ENCODE results near the gene DEPDC4. TPM values are rescaled to one million over a fixed set of nuclear protein-coding genes. Genes with fewer than 3 reads are reported as not detected.

DEPDC4 gene
- total RNA-seq, 1 experiment from 2014 or later: 4.9 TPM

- H3K36me3 ChIP-seq (ENCODE audit: control insufficient read depth, insufficient read depth, low read length): peaks cover 7% of the 10 kb centered on the region; the same call in 1 of the 2 replicates
- Mint-ChIP-seq H3K4me1 (ENCODE audit: low read depth, unreplicated experiment) (peaks cover 17% of the 10 kb centered on the region), H3K9me3 (ENCODE audit: unreplicated experiment) (no peaks in the 10 kb centered on the region), H3K4me3 (ENCODE audit: unreplicated experiment) (no peak overlapping the region), H3K27ac (ENCODE audit: unreplicated experiment) (no peak overlapping the region), H3K36me3 (ENCODE audit: insufficient read depth, unreplicated experiment) (peaks cover 7% of the 10 kb centered on the region), H3K27me3 (ENCODE audit: insufficient read depth, unreplicated experiment) (no peaks in the 10 kb centered on the region)
- intact Hi-C loops (cut with micrococcal nuclease; ENCODE audit: unreplicated experiment): no loop called here
- POLR2A ChIA-PET: interaction anchor here (0.5 kb wide), 1 partner anchor 1215 kb away, joined by 4 read pairs; no protein-coding TSS in a partner anchor
- BruUV-seq (replicated peaks): no TSS peak
- CTCF ChIA-PET: no interaction called here
- no peak for DNase-seq
- no peaks in the 10 kb centered on the region for H3K9me3 ChIP-seq
- no peak for TF ChIP-seq CTCF (IDR thresholded peaks at IDR 0.05; ENCODE audit: insufficient read depth in 1 of 2, low read depth in 1 of 2, low read length in 1 of 2, severe bottlenecking in 1 of 2, unreplicated experiment in 1 of 2)
- no peak overlapping the region for H3K4me3 ChIP-seq (ENCODE audit: low read depth, low read length)
- H3K27me3 ChIP-seq (replicated peaks; ENCODE audit: control insufficient read depth, insufficient read depth, low read length): no peaks in the 10 kb centered on the region
- H3K4me1 ChIP-seq: peaks cover 36% of the 10 kb centered on the region
Observed at GRCh38 chr12:100211698-100212097, 55.2 kb downstream of the DEPDC4 start.

DNA sequence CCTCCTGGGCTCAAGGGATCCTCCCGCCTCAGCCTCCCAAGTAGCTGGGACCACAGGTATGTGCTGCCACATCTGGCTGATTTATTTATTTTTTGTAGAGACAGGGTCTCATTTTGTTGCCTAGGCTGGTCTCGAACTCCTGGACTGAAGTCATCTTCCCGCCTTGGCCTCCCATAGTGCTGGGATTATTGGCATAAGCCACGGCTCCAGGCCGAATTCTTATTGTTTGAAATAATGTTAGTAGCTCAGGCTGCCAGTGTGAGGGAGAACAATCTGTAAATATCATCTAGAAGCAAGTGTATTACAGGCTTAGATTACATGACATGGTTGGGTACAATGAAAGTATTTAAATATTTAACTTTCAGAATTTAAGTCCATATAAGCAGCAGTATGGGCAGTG, 58.0 kb downstream of the DEPDC4 start:
- Mint-ChIP-seq H3K9me3 (ENCODE audit: unreplicated experiment) (no peaks in the 10 kb centered on the region), H3K27ac (ENCODE audit: unreplicated experiment) (no peak overlapping the region), H3K4me1 (ENCODE audit: low read depth, unreplicated experiment) (no peaks in the 10 kb centered on the region), H3K4me3 (ENCODE audit: unreplicated experiment) (no peak overlapping the region), H3K27me3 (ENCODE audit: insufficient read depth, unreplicated experiment) (no peaks in the 10 kb centered on the region), H3K36me3 (ENCODE audit: insufficient read depth, unreplicated experiment) (peaks cover 7% of the 10 kb centered on the region)
- BruUV-seq (replicated peaks): no TSS peak
- H3K36me3 ChIP-seq (ENCODE audit: control insufficient read depth, insufficient read depth, low read length): peaks cover 3% of the 10 kb centered on the region; the same call in 1 of the 2 replicates
- DNase-seq: no peak
- ChIA-PET CTCF (no interaction called here), POLR2A (no interaction called here)
- no peak for TF ChIP-seq CTCF (IDR thresholded peaks at IDR 0.05; ENCODE audit: insufficient read depth in 1 of 2, low read depth in 1 of 2, low read length in 1 of 2, severe bottlenecking in 1 of 2, unreplicated experiment in 1 of 2)
- intact Hi-C loops (cut with micrococcal nuclease; ENCODE audit: unreplicated experiment): no loop called here
- H3K4me1 ChIP-seq: peaks cover 9% of the 10 kb centered on the region
- no peaks in the 10 kb centered on the region for H3K9me3 ChIP-seq
- H3K27me3 ChIP-seq (replicated peaks; ENCODE audit: control insufficient read depth, insufficient read depth, low read length): no peaks in the 10 kb centered on the region
- H3K4me3 ChIP-seq (ENCODE audit: low read depth, low read length): no peak overlapping the region

- intact Hi-C loops (cut with micrococcal nuclease; ENCODE audit: unreplicated experiment): no loop called here
- Mint-ChIP-seq H3K27ac (ENCODE audit: unreplicated experiment) (no peak overlapping the region), H3K4me1 (ENCODE audit: low read depth, unreplicated experiment) (no peaks in the 10 kb centered on the region), H3K9me3 (ENCODE audit: unreplicated experiment) (no peaks in the 10 kb centered on the region), H3K4me3 (ENCODE audit: unreplicated experiment) (no peak overlapping the region), H3K36me3 (ENCODE audit: insufficient read depth, unreplicated experiment) (peaks cover 7% of the 10 kb centered on the region), H3K27me3 (ENCODE audit: insufficient read depth, unreplicated experiment) (no peaks in the 10 kb centered on the region)
- POLR2A ChIA-PET: no interaction called here
- CTCF ChIA-PET: no interaction called here
- no TSS peak for BruUV-seq (replicated peaks)
- peaks cover 3% of the 10 kb centered on the region; the same call in 1 of the 2 replicates for H3K36me3 ChIP-seq (ENCODE audit: control insufficient read depth, insufficient read depth, low read length)
- no peak for TF ChIP-seq CTCF (IDR thresholded peaks at IDR 0.05; ENCODE audit: insufficient read depth in 1 of 2, low read depth in 1 of 2, low read length in 1 of 2, severe bottlenecking in 1 of 2, unreplicated experiment in 1 of 2)
- H3K4me1 ChIP-seq: no peaks in the 10 kb centered on the region
- H3K27me3 ChIP-seq (replicated peaks; ENCODE audit: control insufficient read depth, insufficient read depth, low read length): no peaks in the 10 kb centered on the region
- DNase-seq: no peak
- no peaks in the 10 kb centered on the region for H3K9me3 ChIP-seq
- H3K4me3 ChIP-seq (ENCODE audit: low read depth, low read length): no peak overlapping the region
Observed at GRCh38 chr12:100207311-100207710, 59.6 kb downstream of the DEPDC4 start.

Data from Caco-2 (cell line).